Nucleus accumbens (tissue), 56 donors: Measurements from ENCODE around the gene NALCN.
A peak's percentile ranks its signal among the peaks of the same experiment; 100 is the strongest.

ENCODE experiments used
- DNase-seq, 56 donors: peaks; one replicate each; lab custom pipeline; 2025; lab: John Stamatoyannopoulos, UW

NALCN gene

GRCh38 chr13:101297794-101298193 is 118.5 kb downstream of the NALCN start:
- DNase-seq, result no peak

- no peak for DNase-seq
Measured at GRCh38 chr13:101292711-101293110, 123.6 kb downstream of the NALCN start.

- DNase-seq, result peak in 11 of 56 donors; percentile 2 to 63 (median 14)
Measured at GRCh38 chr13:101291646-101292515, 124.4 kb downstream of the NALCN start.

GRCh38 chr13:101291206-101291605 is 125.1 kb downstream of the NALCN start:
- DNase-seq, result no peak

- peak in 40 of 56 donors; percentile 3 to 77 (median 36) for DNase-seq
Measured at GRCh38 chr13:101289764-101290163, 126.5 kb downstream of the NALCN start.

- DNase-seq, result peak in 14 of 56 donors; percentile 1 to 53 (median 13)
Measured at GRCh38 chr13:101283782-101284181, 132.5 kb downstream of the NALCN start.

GRCh38 chr13:101272886-101273285 is 143.4 kb downstream of the NALCN start:
- DNase-seq, result peak in 29 of 56 donors; percentile 6 to 81 (median 35)

- no peak for DNase-seq
Measured at GRCh38 chr13:101271681-101272245, 144.5 kb downstream of the NALCN start.

- no peak for DNase-seq
Measured at GRCh38 chr13:101267656-101268055, 148.7 kb downstream of the NALCN start.

- DNase-seq, result no peak
Measured at GRCh38 chr13:101265934-101266333, 150.4 kb downstream of the NALCN start.

GRCh38 chr13:101264931-101265330 is 151.4 kb downstream of the NALCN start:
- no peak for DNase-seq

GRCh38 chr13:101262306-101262705 is 154.0 kb downstream of the NALCN start:
- no peak for DNase-seq

GRCh38 chr13:101258509-101258908 is 157.8 kb downstream of the NALCN start:
- no peak for DNase-seq

- DNase-seq, result no peak
Measured at GRCh38 chr13:101258071-101258470, 158.2 kb downstream of the NALCN start.

GRCh38 chr13:101248739-101249514 is 167.4 kb downstream of the NALCN start:
- no peak for DNase-seq

- no peak for DNase-seq
Measured at GRCh38 chr13:101242720-101243119, 173.6 kb downstream of the NALCN start.

GRCh38 chr13:101238555-101238954 is 177.8 kb downstream of the NALCN start:
- DNase-seq, result no peak

GRCh38 chr13:101231751-101232428 is 184.4 kb downstream of the NALCN start:
- no peak for DNase-seq

- DNase-seq, result no peak
Measured at GRCh38 chr13:101230271-101230890, 185.9 kb downstream of the NALCN start.

- DNase-seq, result no peak
Measured at GRCh38 chr13:101219609-101220265, 196.6 kb downstream of the NALCN start.
